HCT116 (cell line): ENCODE results near the gene MKRN1. TPM values are rescaled to one million over a fixed set of nuclear protein-coding genes. Genes with fewer than 3 reads are reported as not detected.

Source experiments
- ATAC-seq: fragments of 200-7000 bp; cut with Tn5 transposase; 2 replicates; pipeline ENCODE4 v1.9.1; 2020; ENCODE audit warnings: mild to moderate bottlenecking, moderate library complexity
- BruUV-seq: library from RNA; stranded (reverse); fragments of 400-500 nt; replicated peaks from 2 replicates; lab custom pipeline; 2021; lab: Mats Ljungman, UMichigan
- CTCF ChIA-PET: fragments of 300-600 bp; sonication (Branson Sonifier 250); formaldehyde crosslinking; loops from one replicate; lab custom pipeline; 2021; ENCODE audit warnings: antibody characterized with exemption; lab: Charles Lee
- POLR2A ChIA-PET: fragments of 300-600, 350-600 bp; sonication (Branson Sonifier 250); formaldehyde crosslinking; loops from one replicate; lab custom pipeline; 2021; ENCODE audit warnings: antibody characterized with exemption; lab: Charles Lee
- RAD21 ChIA-PET, 2 experiments: fragments of 300-600 bp; sonication (Branson Sonifier 250); formaldehyde crosslinking; loops; one replicate each; lab custom pipeline; 2023; ENCODE audit warnings: low total read pairs in 2 of 2; ENCODE audit not compliant: uncharacterized antibody in 2 of 2, unreplicated experiment in 2 of 2, low non-redundant PET in 1 of 2; lab: Charles Lee
- DNase-seq: peaks from one replicate; pipeline ENCODE4 v3.0.0-alpha.2; 2010; ENCODE audit warnings: low read depth, low spot score
- H2AFZ ChIP-seq: fragments of 200-600 bp; shearing (Covaris generic), sonication (generic); 2 replicates; pipeline ENCODE4 v1.6.1; 2017; ENCODE audit warnings: low read depth, mixed run types, mixed read lengths, antibody characterized with exemption, low read length; ENCODE audit not compliant: poor library complexity, severe bottlenecking
- H3K27ac ChIP-seq: 2 replicates; pipeline ENCODE4 v1.5.1; 2012; ENCODE audit warnings: low read depth, low read length
- H3K27me3 ChIP-seq: fragments of 200-600 bp; sonication (generic); 2 replicates; pipeline ENCODE4 v1.6.1; 2016; ENCODE audit warnings: mixed run types, low read length, mixed read lengths; ENCODE audit not compliant: insufficient read depth
- H3K36me3 ChIP-seq, 2 experiments: fragments of 200-500 bp in 1 of 2; fragments of 200-600 bp in 1 of 2; sonication (Bioruptor generic) in 1 of 2; sonication (generic) in 1 of 2; 2 replicates each; pipeline versions ENCODE4 v1.5.1 to v1.6.1; 2014 to 2016; ENCODE audit warnings: low read length in 2 of 2, inconsistent platforms in 1 of 2, mixed read lengths in 1 of 2, mixed run types in 1 of 2; ENCODE audit not compliant: insufficient read depth in 2 of 2, control insufficient read depth in 1 of 2
- H3K4me1 ChIP-seq, 2 experiments: fragments of 200-600 bp in 1 of 2; sonication (generic) in 1 of 2; 2 replicates each; pipeline versions ENCODE4 v1.5.1 to v1.6.1; 2012 to 2017; ENCODE audit warnings: low read length in 2 of 2, inconsistent platforms in 1 of 2, mild to moderate bottlenecking in 1 of 2, mixed read lengths in 1 of 2, mixed run types in 1 of 2, moderate library complexity in 1 of 2; ENCODE audit not compliant: insufficient read depth in 2 of 2, control insufficient read depth in 1 of 2
- H3K4me2 ChIP-seq: fragments of 200-600 bp; sonication (generic); 2 replicates; pipeline ENCODE4 v1.6.1; 2017; ENCODE audit warnings: mixed run types, low read length, mixed read lengths
- H3K4me3 ChIP-seq, 2 experiments: fragments of 200-600 bp in 1 of 2; sonication (generic) in 1 of 2; replicated peaks in 1 of 2; 2 replicates each; pipeline ENCODE4 v1.5.1; 2011 to 2016; ENCODE audit warnings: low read length in 2 of 2, control low read depth in 1 of 2, low read depth in 1 of 2, mild to moderate bottlenecking in 1 of 2, mixed read lengths in 1 of 2, mixed run types in 1 of 2
- H3K79me2 ChIP-seq: fragments of 200-600 bp; sonication (generic); 2 replicates; pipeline ENCODE4 v1.6.1; 2017; ENCODE audit warnings: mild to moderate bottlenecking, mixed run types, low read length, moderate library complexity, mixed read lengths; ENCODE audit not compliant: insufficient read depth
- H3K9ac ChIP-seq: fragments of 200-600 bp; sonication (generic); 2 replicates; pipeline ENCODE4 v1.6.1; 2016; ENCODE audit warnings: low read length, mixed read lengths
- H3K9me2 ChIP-seq: fragments of 200-600 bp; sonication (generic), shearing (Covaris generic); 2 replicates; pipeline ENCODE4 v1.6.1; 2017; ENCODE audit warnings: mixed run types, mild to moderate bottlenecking, moderate library complexity; ENCODE audit not compliant: insufficient read depth
- H3K9me3 ChIP-seq, 2 experiments: fragments of 200-500 bp in 1 of 2; fragments of 200-600 bp in 1 of 2; sonication (Bioruptor generic) in 1 of 2; sonication (generic) in 1 of 2; 2 replicates each; pipeline ENCODE4 v1.6.1; 2014 to 2017; ENCODE audit warnings: low read length in 2 of 2, mixed read lengths in 2 of 2, inconsistent platforms in 1 of 2, low read depth in 1 of 2, mild to moderate bottlenecking in 1 of 2, mixed run types in 1 of 2, moderate library complexity in 1 of 2; ENCODE audit not compliant: control insufficient read depth in 1 of 2, insufficient read depth in 1 of 2
- H4K20me1 ChIP-seq: fragments of 200-600 bp; sonication (generic), shearing (Covaris generic); 2 replicates; pipeline ENCODE4 v1.6.1; 2017; ENCODE audit warnings: mixed run types, mild to moderate bottlenecking, moderate library complexity; ENCODE audit not compliant: insufficient read depth
- CTCF ChIP-seq, 3 experiments: fragments of 200-600 bp in 1 of 3; sonication (generic) in 1 of 3; IDR thresholded peaks in 2 of 3; conservative IDR thresholded peaks in 1 of 3; 2 replicates each; pipeline ENCODE4 v1.5.1; 2012 to 2017; ENCODE audit warnings: low read depth in 2 of 3, low read length in 2 of 3, antibody characterized with exemption in 1 of 3, borderline replicate concordance in 1 of 3, control low read depth in 1 of 3, mild to moderate bottlenecking in 1 of 3, mixed read lengths in 1 of 3, mixed run types in 1 of 3, moderate library complexity in 1 of 3; ENCODE audit not compliant: insufficient read depth in 1 of 3
- EGR1 ChIP-seq: IDR thresholded peaks from 2 replicates; pipeline ENCODE4 v1.6.1; 2012; ENCODE audit warnings: low read depth
- FOSL1 ChIP-seq: IDR thresholded peaks from 2 replicates; pipeline ENCODE4 v1.6.1; 2012; ENCODE audit warnings: low read depth
- MAX ChIP-seq: IDR thresholded peaks from 2 replicates; pipeline ENCODE4 v1.6.1; 2012
- REST ChIP-seq: IDR thresholded peaks from 2 replicates; pipeline ENCODE4 v1.6.1; 2012; ENCODE audit warnings: low read depth
- SRF ChIP-seq: IDR thresholded peaks from 2 replicates; pipeline ENCODE4 v1.6.1; 2012; ENCODE audit warnings: low read depth
- YY1 ChIP-seq: IDR thresholded peaks from 2 replicates; pipeline ENCODE4 v1.6.1; 2011; ENCODE audit warnings: low read length, low read depth, moderate library complexity, mild to moderate bottlenecking; ENCODE audit not compliant: insufficient replicate concordance; ENCODE audit errors: extremely low read depth
- ZFX ChIP-seq: fragments of 450-650 bp; IDR thresholded peaks from 2 replicates; pipeline ENCODE4 v1.6.1; 2017
- ZNF274 ChIP-seq: fragments of 200-500 bp; sonication (Bioruptor generic); IDR thresholded peaks from 2 replicates; pipeline ENCODE4 v1.6.1; 2014; ENCODE audit warnings: mild to moderate bottlenecking, low read depth, low read length, inconsistent platforms
- intact Hi-C: fragments of 100-400 bp; cut with micrococcal nuclease; formaldehyde crosslinking; loops from 2 replicates; pipeline ENCODE4 v1.10.0; 2022
- total RNA-seq: library from RNA; stranded (reverse); gene quantifications from one replicate; pipeline ENCODE4 v1.2.1, GENCODE V29; 2021; ENCODE audit not compliant: unreplicated experiment

Gene MKRN1
- total RNA-seq, 1 experiment from 2014 or later, result 95.0 TPM

GRCh38 chr7:140458201-140458600, 21.1 kb downstream of the MKRN1 start:
- ATAC-seq (no peak), DNase-seq (no peak)
- intact Hi-C loops, result no loop called here
- Histone ChIP-seq H3K79me2 (0 out of 2 replicates have a peak, but pooled peaks cover 5% of the 10 kb centered on the region), H3K4me3 (no peak overlapping the region), H4K20me1 (no peaks in the 10 kb centered on the region), H3K4me1 (no peaks in the 10 kb centered on the region), H2AFZ (no peak overlapping the region), H3K36me3 (peaks cover 12 to 13% of the 10 kb centered on the region in 2 experiments; a peak in 3 of 4 replicates), H3K27ac (no peak overlapping the region), H3K9me2 (no peaks in the 10 kb centered on the region), H3K27me3 (no peaks in the 10 kb centered on the region), H3K4me2 (no peak overlapping the region), H3K9ac (no peak overlapping the region), H3K9me3 (no peaks in the 10 kb centered on the region)
- ChIA-PET POLR2A (no interaction called here), CTCF (no interaction called here), RAD21 (no interaction called here)
- no TSS peak for BruUV-seq
- TF ChIP-seq EGR1 (no peak), ZNF274 (no peak), YY1 (no peak), CTCF (IDR thresholded peaks at IDR 0.05 in 2 of 3, conservative IDR thresholded peaks at IDR 0.05 in 1 of 3; ENCODE audit: borderline replicate concordance in 1 of 3, insufficient read depth in 1 of 3, low read depth in 2 of 3, low read length in 2 of 3) (no peak), FOSL1 (no peak), ZFX (no peak), SRF (no peak), REST (no peak), MAX (no peak)
